Epithelial cell of esophagus (primary cell): ENCODE data around the gene PDE9A.

ENCODE experiments used
- DNase-seq: peaks from one replicate; pipeline ENCODE4 v3.0.0; 2010; ENCODE audit warnings: low read depth
- H3K4me3 ChIP-seq: 2 replicates; pipeline ENCODE4 v1.5.1; 2011; ENCODE audit warnings: mild to moderate bottlenecking, low read length, control low read depth
- TF ChIP-seq, protein P1 (sequence below): IDR thresholded peaks from 2 replicates; pipeline ENCODE4 v1.5.1; 2011; ENCODE audit warnings: low read depth, mild to moderate bottlenecking, low read length, control low read depth, inconsistent platforms; ENCODE audit not compliant: insufficient read depth; ENCODE audit errors: missing control alignments

Gene PDE9A

DNA sequence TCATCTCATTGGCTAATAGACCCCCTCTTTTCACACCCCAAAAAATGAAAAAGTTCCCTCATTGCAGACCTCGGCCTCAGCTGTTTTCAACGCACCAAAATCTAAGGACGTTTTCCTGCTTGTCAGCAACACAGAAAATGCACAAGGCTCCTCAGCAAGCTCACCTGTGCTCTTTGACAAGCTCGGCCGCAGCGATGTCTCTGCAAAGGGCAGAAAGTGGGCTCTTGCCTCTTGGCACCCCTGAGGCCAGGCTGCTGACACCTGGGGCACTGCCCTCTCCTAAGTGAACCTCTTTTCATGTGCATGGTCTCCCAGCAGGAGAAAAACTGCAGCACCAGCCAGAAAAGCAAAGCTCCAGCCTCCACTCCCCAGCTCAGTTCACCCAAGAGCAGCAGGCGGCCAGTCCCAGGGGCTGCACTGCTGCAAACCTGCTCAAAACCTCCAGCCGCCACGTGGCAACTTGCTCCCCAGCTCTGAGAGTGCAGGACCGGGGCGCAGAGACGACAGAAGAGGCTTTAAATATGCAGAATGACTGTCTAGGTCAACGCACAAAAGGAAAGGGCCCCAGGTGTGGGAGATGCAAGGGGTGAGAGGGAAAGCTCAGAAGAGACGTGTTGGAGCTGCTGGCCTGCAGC lies 101.7 kb downstream of the PDE9A start:
- TF ChIP-seq, protein P1, sequence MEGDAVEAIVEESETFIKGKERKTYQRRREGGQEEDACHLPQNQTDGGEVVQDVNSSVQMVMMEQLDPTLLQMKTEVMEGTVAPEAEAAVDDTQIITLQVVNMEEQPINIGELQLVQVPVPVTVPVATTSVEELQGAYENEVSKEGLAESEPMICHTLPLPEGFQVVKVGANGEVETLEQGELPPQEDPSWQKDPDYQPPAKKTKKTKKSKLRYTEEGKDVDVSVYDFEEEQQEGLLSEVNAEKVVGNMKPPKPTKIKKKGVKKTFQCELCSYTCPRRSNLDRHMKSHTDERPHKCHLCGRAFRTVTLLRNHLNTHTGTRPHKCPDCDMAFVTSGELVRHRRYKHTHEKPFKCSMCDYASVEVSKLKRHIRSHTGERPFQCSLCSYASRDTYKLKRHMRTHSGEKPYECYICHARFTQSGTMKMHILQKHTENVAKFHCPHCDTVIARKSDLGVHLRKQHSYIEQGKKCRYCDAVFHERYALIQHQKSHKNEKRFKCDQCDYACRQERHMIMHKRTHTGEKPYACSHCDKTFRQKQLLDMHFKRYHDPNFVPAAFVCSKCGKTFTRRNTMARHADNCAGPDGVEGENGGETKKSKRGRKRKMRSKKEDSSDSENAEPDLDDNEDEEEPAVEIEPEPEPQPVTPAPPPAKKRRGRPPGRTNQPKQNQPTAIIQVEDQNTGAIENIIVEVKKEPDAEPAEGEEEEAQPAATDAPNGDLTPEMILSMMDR = no peak
- no peak for DNase-seq

DNA sequence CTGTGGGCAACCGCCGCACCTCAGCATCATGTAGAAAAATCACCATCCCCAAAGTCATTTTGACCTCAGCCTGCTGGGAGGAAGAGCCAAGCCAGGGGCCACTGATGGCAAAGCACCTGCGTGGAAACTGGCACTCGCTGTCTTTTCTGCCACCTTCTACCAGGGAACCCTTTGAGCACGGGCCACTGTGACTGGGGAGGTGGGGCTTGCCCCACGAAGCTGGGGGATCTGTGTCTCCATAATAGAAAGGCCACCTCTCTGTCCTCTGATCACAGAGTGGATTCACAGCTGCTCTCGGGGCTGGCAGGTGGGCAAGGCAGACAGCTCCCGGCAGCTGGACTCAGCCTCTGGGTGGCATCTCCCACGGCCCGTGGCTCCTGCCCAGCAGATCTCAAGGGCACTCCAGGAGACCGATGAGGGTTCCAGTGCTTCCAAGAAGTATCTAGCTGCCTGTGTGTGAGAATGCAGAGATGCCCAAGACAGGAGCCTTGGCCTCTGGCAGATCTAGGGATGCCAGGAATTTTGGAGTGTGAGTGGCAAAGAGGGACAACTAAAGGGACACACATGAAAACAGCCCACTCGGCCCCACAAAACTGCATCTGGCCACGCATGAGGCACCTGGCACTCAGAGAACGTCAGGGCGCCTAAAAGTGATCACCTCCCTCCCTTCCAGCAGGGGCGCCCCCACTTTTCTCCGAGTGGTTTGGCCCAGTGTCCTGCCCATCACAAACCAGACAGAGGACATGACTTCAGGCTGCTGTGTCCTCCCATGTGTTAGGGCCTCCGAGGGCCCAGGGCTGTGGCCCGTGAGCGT lies 102.6 kb downstream of the PDE9A start:
- DNase-seq = no peak
- TF ChIP-seq, protein P1 = no peak
- H3K4me3 ChIP-seq = no peak overlapping the region

More for the DNA sequence above, 101.7 kb downstream of the PDE9A start:
- no peak overlapping the region for H3K4me3 ChIP-seq

DNA sequence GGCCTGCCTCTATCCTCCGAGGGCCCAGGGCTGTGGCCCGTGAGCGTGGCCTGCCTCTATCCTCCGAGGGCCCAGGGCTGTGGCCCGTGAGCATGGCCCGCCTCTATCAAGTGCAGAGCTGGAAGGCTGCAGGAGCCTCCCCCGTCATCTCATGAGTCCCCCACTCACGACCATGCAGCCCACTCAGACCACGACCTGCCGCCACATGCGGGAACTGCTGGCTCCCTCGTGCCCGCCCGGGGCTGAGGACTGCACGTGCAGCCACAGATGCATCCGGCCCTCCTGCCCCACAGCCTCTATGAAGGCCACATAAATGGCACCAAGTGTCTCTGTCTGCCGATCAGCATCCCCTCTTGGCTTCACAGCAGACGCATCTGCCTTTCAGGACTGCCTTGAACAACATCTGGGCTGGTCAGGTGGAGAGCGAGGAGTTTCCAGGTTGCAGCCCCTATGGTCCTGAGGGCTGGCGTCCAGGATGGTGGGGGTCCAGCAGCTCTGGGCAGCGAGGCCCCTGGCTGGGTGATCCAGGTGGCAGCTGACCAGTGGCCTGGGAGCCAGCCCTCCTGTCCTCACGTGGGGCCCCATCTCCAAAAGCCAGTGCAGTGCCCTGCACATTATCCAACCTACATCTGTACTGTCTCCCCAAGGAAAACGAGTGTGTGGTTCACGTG lies 103.3 kb downstream of the PDE9A start:
- TF ChIP-seq, protein P1 = no peak
- DNase-seq = no peak
- no peak overlapping the region for H3K4me3 ChIP-seq

DNA sequence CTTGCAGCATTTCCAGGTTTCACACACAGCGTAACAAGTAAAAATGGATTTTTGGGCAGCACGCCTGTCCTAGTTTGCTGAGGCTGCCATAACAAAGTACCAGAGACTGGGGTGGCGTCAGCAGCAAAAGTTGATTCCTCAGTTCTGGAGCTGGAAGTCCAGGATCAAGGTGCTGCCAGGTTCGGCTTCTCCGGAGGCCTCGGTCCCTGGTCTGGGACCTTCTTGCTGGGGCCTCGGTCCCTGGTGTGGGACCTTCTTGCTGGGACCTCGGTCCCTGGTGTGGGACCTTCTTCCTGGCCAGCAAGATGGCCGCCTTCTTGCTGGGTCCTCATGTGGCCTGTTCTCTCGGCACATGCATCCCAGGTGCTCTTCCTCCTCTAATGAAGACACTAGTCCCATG lies 104.0 kb downstream of the PDE9A start:
- TF ChIP-seq, protein P1 = no peak
- no peak overlapping the region for H3K4me3 ChIP-seq
- no peak for DNase-seq

DNA sequence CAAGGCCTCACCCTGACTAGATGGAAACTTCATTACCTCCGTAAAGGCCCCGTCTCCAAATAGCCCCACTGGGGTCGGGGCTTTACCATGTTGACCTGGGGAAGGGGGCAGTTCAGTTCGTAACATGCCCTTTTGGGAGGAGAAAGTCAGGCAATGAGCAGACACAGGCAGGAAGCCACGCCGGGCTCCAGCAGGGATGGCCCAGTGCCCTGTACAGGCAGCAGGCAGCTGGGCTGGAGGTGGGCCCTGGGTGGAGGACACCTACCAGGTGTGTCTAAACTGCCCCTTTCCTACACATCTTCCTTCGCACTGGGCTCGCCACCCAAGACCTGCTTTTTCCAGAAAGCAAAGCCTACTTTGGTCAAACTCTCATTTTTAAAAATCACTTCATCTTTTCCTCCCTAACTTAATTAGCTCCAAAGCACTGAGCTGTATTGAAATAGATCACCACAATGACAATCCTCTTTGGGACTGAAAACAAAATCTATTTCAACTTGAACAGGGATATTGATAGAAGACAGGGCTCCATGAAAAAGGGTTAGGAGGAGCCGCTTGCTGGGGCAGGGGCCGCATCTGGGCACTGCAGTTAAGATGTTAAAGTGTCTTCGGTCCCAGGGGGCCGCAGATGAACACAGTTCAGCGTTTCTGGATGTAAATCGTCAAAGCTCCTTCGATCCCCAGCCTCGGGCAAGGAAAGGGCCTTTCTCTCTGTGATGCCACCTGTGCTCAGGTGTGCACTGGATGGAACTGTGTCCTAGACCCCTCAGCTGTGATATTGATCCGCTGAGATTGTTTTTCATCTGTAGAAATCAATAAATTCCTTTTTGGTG lies 104.6 kb downstream of the PDE9A start:
- TF ChIP-seq, protein P1 = no peak
- no peak for DNase-seq
- H3K4me3 ChIP-seq = no peak overlapping the region

DNA sequence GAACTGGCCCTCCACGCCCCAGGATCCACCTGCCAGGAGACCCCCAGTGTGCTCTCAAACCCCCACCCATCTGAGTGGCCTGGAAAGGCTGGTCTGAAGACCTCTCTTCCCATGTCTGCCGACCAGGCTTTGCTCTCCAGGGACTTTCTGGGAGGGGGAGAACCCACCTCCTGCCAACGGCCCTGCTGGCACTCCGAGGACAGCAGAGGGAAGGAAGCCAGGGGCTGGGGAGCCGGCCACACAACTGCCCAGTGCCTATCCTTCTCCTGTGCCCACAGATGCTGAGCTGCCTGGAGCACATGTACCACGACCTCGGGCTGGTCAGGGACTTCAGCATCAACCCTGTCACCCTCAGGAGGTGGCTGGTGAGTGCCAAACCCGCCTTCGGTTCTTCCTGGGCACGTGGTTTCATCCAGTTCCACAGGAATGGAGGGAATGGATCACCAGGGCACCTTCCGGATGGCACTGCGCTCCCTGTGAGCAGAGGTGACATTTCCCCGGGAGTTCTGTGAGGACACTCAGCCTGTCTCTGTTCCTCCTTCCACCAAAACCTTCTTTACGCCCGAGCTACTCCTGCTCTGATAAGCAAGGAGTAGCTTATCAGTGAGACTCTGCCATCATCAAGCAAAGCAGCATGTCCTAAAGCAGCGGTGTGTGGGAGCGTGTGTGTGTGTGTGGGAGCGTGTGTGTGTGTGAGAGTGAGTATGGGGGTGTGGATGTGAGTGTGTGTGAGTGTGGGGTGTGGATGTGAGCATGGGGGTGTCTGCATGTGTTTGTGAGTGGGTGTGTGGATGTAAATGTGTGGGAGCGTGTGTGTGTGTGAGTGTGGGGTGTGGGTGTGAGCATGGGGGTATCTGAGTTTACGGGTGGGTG lies 105.5 kb downstream of the PDE9A start:
- TF ChIP-seq, protein P1 = no peak
- no peak for DNase-seq

More for the DNA sequence above, 105.5 kb downstream of the PDE9A start:
- no peak overlapping the region for H3K4me3 ChIP-seq
